IMR-90 (cell line): ENCODE results near the gene EIF2A. TPM values are rescaled to one million over a fixed set of nuclear protein-coding genes. Genes with fewer than 3 reads are reported as not detected.

Experiments
- ATAC-seq: fragments of 200-7000 bp; cut with Tn5 transposase; 2 replicates; pipeline ENCODE4 v1.9.1; 2020; ENCODE audit warnings: low read depth, mild to moderate bottlenecking, moderate library complexity
- BruUV-seq: library from RNA; stranded (reverse); fragments of 400-500 nt; replicated peaks from 2 replicates; lab custom pipeline; 2021; lab: Mats Ljungman, UMichigan
- CTCF ChIA-PET: fragments of 300-600 bp; formaldehyde crosslinking; extraction: SDS; loops from one replicate; lab custom pipeline; 2021; ENCODE audit warnings: antibody characterized with exemption; lab: Yijun Ruan, JAX
- POLR2A ChIA-PET: fragments of 300-600 bp; sonication (Branson Sonifier 250); formaldehyde crosslinking; loops from one replicate; lab custom pipeline; 2022; ENCODE audit warnings: antibody characterized with exemption; ENCODE audit not compliant: unreplicated experiment; lab: Charles Lee
- DNase-seq: peaks from one replicate; pipeline ENCODE4 v3.0.0; 2013
- H2AFZ ChIP-seq: replicated peaks from 2 replicates; pipeline ENCODE3; 2013; ENCODE audit warnings: low read length, mild to moderate bottlenecking; ENCODE audit not compliant: poor library complexity
- H2AK5ac ChIP-seq: 2 replicates; pipeline ENCODE4 v1.6.1; 2013; ENCODE audit warnings: low read depth, low read length, inconsistent platforms
- H2AK9ac ChIP-seq: replicated peaks from 2 replicates; pipeline ENCODE3; 2013; ENCODE audit warnings: mild to moderate bottlenecking, low read depth, low read length, moderate library complexity; ENCODE audit not compliant: poor library complexity
- H2BK120ac ChIP-seq: 2 replicates; pipeline ENCODE4 v1.6.1; 2013; ENCODE audit warnings: low read depth, low read length, inconsistent platforms
- H2BK15ac ChIP-seq: 3 replicates; pipeline ENCODE4 v1.6.1; 2013; ENCODE audit warnings: low read depth, low read length, inconsistent platforms
- H2BK20ac ChIP-seq: 2 replicates; pipeline ENCODE4 v1.6.1; 2013; ENCODE audit warnings: low read depth, mild to moderate bottlenecking, inconsistent platforms, low read length, moderate library complexity
- H2BK5ac ChIP-seq: 2 replicates; pipeline ENCODE4 v1.6.1; 2013; ENCODE audit warnings: mild to moderate bottlenecking, low read depth, low read length, inconsistent platforms; ENCODE audit not compliant: poor library complexity, severe bottlenecking
- H3K14ac ChIP-seq: replicated peaks from 2 replicates; pipeline ENCODE4 v1.6.1; 2013; ENCODE audit warnings: low read depth, low read length, inconsistent platforms
- H3K18ac ChIP-seq: 2 replicates; pipeline ENCODE4 v1.6.1; 2013; ENCODE audit warnings: low read depth, low read length, control low read depth
- H3K23ac ChIP-seq: 2 replicates; pipeline ENCODE4 v1.6.1; 2013; ENCODE audit warnings: low read depth, low read length, inconsistent platforms
- H3K27ac ChIP-seq: 2 replicates; pipeline ENCODE4 v1.5.1; 2013; ENCODE audit warnings: mild to moderate bottlenecking, control low read depth, low read length; ENCODE audit not compliant: insufficient read depth
- H3K27me3 ChIP-seq: 2 replicates; pipeline ENCODE4 v1.6.1; 2013; ENCODE audit warnings: low read length; ENCODE audit not compliant: control insufficient read depth, insufficient read depth
- H3K36me3 ChIP-seq: 2 replicates; pipeline ENCODE4 v1.6.1; 2013; ENCODE audit warnings: low read length, mixed read lengths; ENCODE audit not compliant: control insufficient read depth, insufficient read depth
- H3K4ac ChIP-seq: 2 replicates; pipeline ENCODE4 v1.6.1; 2013; ENCODE audit warnings: low read depth, low read length, inconsistent platforms
- H3K4me1 ChIP-seq: 2 replicates; pipeline ENCODE4 v1.6.1; 2013; ENCODE audit warnings: low read length, mixed read lengths; ENCODE audit not compliant: control insufficient read depth, insufficient read depth
- H3K4me2 ChIP-seq: 2 replicates; pipeline ENCODE4 v1.6.1; 2013; ENCODE audit warnings: low read depth, mild to moderate bottlenecking, control low read depth, low read length, moderate library complexity
- H3K4me3 ChIP-seq: 2 replicates; pipeline ENCODE4 v1.5.1; 2013; ENCODE audit warnings: low read depth, mild to moderate bottlenecking, control low read depth, low read length, moderate library complexity; ENCODE audit not compliant: insufficient read depth
- H3K56ac ChIP-seq: 2 replicates; pipeline ENCODE4 v1.6.1; 2013; ENCODE audit warnings: low read length, inconsistent platforms; ENCODE audit not compliant: insufficient read depth; ENCODE audit errors: extremely low read depth
- H3K79me1 ChIP-seq, 2 experiments: 2 replicates each; pipeline ENCODE4 v1.6.1; 2013; ENCODE audit warnings: low read length in 2 of 2, inconsistent platforms in 1 of 2, low read depth in 1 of 2
- H3K9ac ChIP-seq: 2 replicates; pipeline ENCODE4 v1.6.1; 2013; ENCODE audit warnings: low read depth, low read length, control low read depth
- H3K9me1 ChIP-seq: 2 replicates; pipeline ENCODE4 v1.6.1; 2013; ENCODE audit warnings: low read length, inconsistent platforms; ENCODE audit not compliant: insufficient read depth
- H3K9me3 ChIP-seq: 2 replicates; pipeline ENCODE4 v1.6.1; 2013; ENCODE audit warnings: low read length; ENCODE audit not compliant: control insufficient read depth, insufficient read depth
- H4K20me1 ChIP-seq: 2 replicates; pipeline ENCODE4 v1.6.1; 2013; ENCODE audit warnings: low read length, inconsistent platforms; ENCODE audit not compliant: insufficient read depth
- H4K5ac ChIP-seq: 2 replicates; pipeline ENCODE4 v1.6.1; 2013; ENCODE audit warnings: mild to moderate bottlenecking, low read depth, low read length, control low read depth
- H4K8ac ChIP-seq, 2 experiments: 2 replicates each; pipeline ENCODE4 v1.6.1; 2013; ENCODE audit warnings: low read depth in 2 of 2, low read length in 2 of 2, control low read depth in 1 of 2, inconsistent platforms in 1 of 2
- H4K91ac ChIP-seq: 2 replicates; pipeline ENCODE4 v1.6.1; 2013; ENCODE audit warnings: low read depth, low read length, inconsistent platforms; ENCODE audit not compliant: insufficient read depth
- CHD1 ChIP-seq: IDR thresholded peaks from 2 replicates; pipeline ENCODE4 v1.6.1; 2012; ENCODE audit warnings: low read depth, low read length, improper control_type of control experiment
- FOS ChIP-seq: fragments of 150-350 bp; IDR thresholded peaks from 2 replicates; pipeline ENCODE4 v1.6.1; 2016; ENCODE audit warnings: low read depth, low read length
- MAFK ChIP-seq: IDR thresholded peaks from 2 replicates; pipeline ENCODE4 v1.6.1; 2012; ENCODE audit warnings: low read depth, low read length, improper control_type of control experiment
- MAZ ChIP-seq: IDR thresholded peaks from 2 replicates; pipeline ENCODE4 v1.6.1; 2012; ENCODE audit warnings: low read depth, mild to moderate bottlenecking, low read length, improper control_type of control experiment, moderate library complexity, borderline replicate concordance
- NFE2L2 ChIP-seq: fragments of 150-350 bp; IDR thresholded peaks from 2 replicates; pipeline ENCODE4 v1.6.1; 2016; ENCODE audit warnings: low read depth, mild to moderate bottlenecking, low read length
- RCOR1 ChIP-seq: IDR thresholded peaks from 2 replicates; pipeline ENCODE4 v1.6.1; 2012; ENCODE audit warnings: mild to moderate bottlenecking, low read length, improper control_type of control experiment; ENCODE audit not compliant: insufficient replicate concordance
- SMC3 ChIP-seq: fragments of 150-350 bp; IDR thresholded peaks from 2 replicates; pipeline ENCODE4 v1.6.1; 2016; ENCODE audit warnings: low read depth, mild to moderate bottlenecking, antibody characterized with exemption, low read length, moderate library complexity
- WGBS, 2 experiments: methylation state at CpG; one replicate each; pipeline versions ENCODE4 v1.1.5 to v1.1.7; 2013; ENCODE audit warnings: missing lambda C conversion rate in 2 of 2; ENCODE audit not compliant: insufficient read length in 1 of 2; ENCODE audit errors: extremely low coverage in 2 of 2; 5-methylcytosine and 5-hydroxymethylcytosine counted together
- dilution Hi-C: fragments of 300-500 bp; cut with HindIII; formaldehyde crosslinking; loops from one replicate; pipeline ENCODE4 v1.14.3; 2018; ENCODE audit warnings: low sequenced_read_pairs; ENCODE audit not compliant: unreplicated experiment
- in situ Hi-C: fragments of 300-500 bp; cut with MboI; formaldehyde crosslinking; loops from 3 replicates; pipeline ENCODE4 v1.14.3; 2019; ENCODE audit warnings: low sequenced_read_pairs, inconsistent platforms, mixed read lengths
- intact Hi-C: fragments of 100-400 bp; cut with micrococcal nuclease; formaldehyde crosslinking; loops from 2 replicates; pipeline ENCODE4 v1.10.0; 2022
- polyA plus RNA-seq, 3 experiments: library from polyadenylated mRNA; depleted of rRNA; stranded (reverse); fragments of >200 nt; gene quantifications; 2 replicates each; pipeline ENCODE4 v1.2.3, GENCODE V29; 2012; ENCODE audit warnings: low replicate concordance in 1 of 3
- total RNA-seq: library from RNA; depleted of rRNA; stranded (reverse); fragments of >200 nt; gene quantifications from 2 replicates; pipeline ENCODE4 v1.2.3, GENCODE V29; 2012

Gene EIF2A
- total and polyA plus RNA-seq, 2 of the 4 experiments (the other 2 are of a cell fraction): 61.2 to 166 TPM

- no peak for DNase-seq
- Histone ChIP-seq H4K20me1 (peaks cover 27% of the 10 kb centered on the region), H3K23ac (no peak overlapping the region), H3K9me1 (no peaks in the 10 kb centered on the region; the same call in 1 of the 2 replicates), H3K4me2 (no peak overlapping the region), H3K36me3 (peaks cover 4% of the 10 kb centered on the region), H3K4ac (no peak overlapping the region), H3K18ac (no peak overlapping the region), H2AK5ac (no peak overlapping the region), H4K8ac (no peak overlapping the region), H2BK5ac (no peak overlapping the region), H3K79me1 (peaks cover 12 to 42% of the 10 kb centered on the region in 2 experiments; a peak in 3 of 4 replicates), H3K14ac (no peak overlapping the region), H3K4me1 (no peaks in the 10 kb centered on the region), H3K4me3 (no peak overlapping the region), H3K9ac (no peak overlapping the region), H3K27ac (no peak overlapping the region), H2BK15ac (no peak overlapping the region), H3K56ac (no peak overlapping the region), H2BK120ac (no peak overlapping the region), H2AK9ac (no peak overlapping the region), H3K27me3 (no peaks in the 10 kb centered on the region), H2AFZ (no peak overlapping the region), H2BK20ac (no peak overlapping the region), H4K5ac (no peak overlapping the region), H4K91ac (no peak overlapping the region), H3K9me3 (no peaks in the 10 kb centered on the region)
- ChIA-PET CTCF (no interaction called here), POLR2A (no interaction called here)
- in situ Hi-C loops: no loop called here
- no TSS peak for BruUV-seq
- TF ChIP-seq CHD1: no peak
- TF ChIP-seq MAZ: no peak
- TF ChIP-seq FOS: no peak
- TF ChIP-seq MAFK: no peak
- no peak for TF ChIP-seq SMC3
- no peak for TF ChIP-seq RCOR1
- no peak for TF ChIP-seq NFE2L2
- WGBS, 2 experiments: no CpG with 5 or more reads among the region's 1 CpG
- dilution Hi-C loops: no loop called here
- intact Hi-C loops: no loop called here
- ATAC-seq: no peak
These were observed 65.9 kb downstream of the EIF2A start for GRCh38 chr3:150612494-150612893.
